ENCODE data around the gene NSD2. TPM values are rescaled to one million over a fixed set of nuclear protein-coding genes. Genes with fewer than 3 reads are reported as not detected.

Gene NSD2
- total and polyA plus RNA-seq, 2 donors (not counting 1 experiment from before 2014, with no cell fraction given) = 26.6 to 68.4 TPM

DNA sequence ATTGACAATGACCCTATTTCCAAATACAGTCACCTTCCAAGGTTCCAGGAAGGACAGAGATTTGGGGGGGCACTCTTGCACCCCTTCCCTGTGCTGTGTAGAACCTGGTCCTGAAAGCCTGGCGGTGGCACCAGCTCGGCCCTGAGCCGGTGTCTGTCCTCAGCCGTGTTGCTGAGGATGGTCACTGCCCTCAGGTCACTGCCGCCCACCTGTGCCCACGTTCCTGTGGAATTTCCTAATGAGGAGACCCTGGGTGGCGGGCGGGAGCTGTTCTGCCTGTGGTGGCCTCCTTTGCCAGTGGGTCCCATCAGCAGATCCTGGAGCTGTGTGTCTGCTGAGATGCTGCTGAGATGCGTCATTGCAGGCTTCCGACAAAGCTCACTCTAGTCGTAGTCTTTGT lies 104.7 kb downstream of the NSD2 start:
- Histone ChIP-seq H3K79me2 (ENCODE audit: control insufficient read depth, insufficient read depth, low read length) (no peaks in the 10 kb centered on the region), H3K9me3 (ENCODE audit: control insufficient read depth, insufficient read depth, low read depth, low read length) (no peaks in the 10 kb centered on the region), H3K27me3 (ENCODE audit: control insufficient read depth, insufficient read depth, low read length) (no peaks in the 10 kb centered on the region), H4K20me1 (ENCODE audit: control insufficient read depth, extremely low read depth, insufficient read depth, low read length) (no peaks in the 10 kb centered on the region), H3K27ac (ENCODE audit: insufficient read depth, low read length) (no peak overlapping the region), H3K4me2 (ENCODE audit: extremely low read depth, insufficient read depth, low read length) (no peak overlapping the region), H3K4me1 (ENCODE audit: control insufficient read depth, extremely low read depth, insufficient read depth, low read length) (no peaks in the 10 kb centered on the region), H3K4me3 (replicated peaks in 1 of 4; ENCODE audit: control extremely low read depth in 1 of 4, insufficient read depth in 1 of 4, low read depth in 3 of 4, low read length in 4 of 4) (no peak overlapping the region), H3K9ac (ENCODE audit: insufficient read depth, low read length) (no peak overlapping the region), H2AFZ (ENCODE audit: low read length) (no peak overlapping the region), H3K36me3 (ENCODE audit: control insufficient read depth, insufficient read depth, low read length) (peaks cover 40% of the 10 kb centered on the region)
- TF ChIP-seq CTCF (conservative IDR thresholded peaks at IDR 0.05 in 1 of 2, IDR thresholded peaks at IDR 0.05 in 1 of 2; ENCODE audit: low read depth in 1 of 2, low read length in 2 of 2) (no peak), EZH2 (IDR thresholded peaks at IDR 0.05; ENCODE audit: low read length, missing control alignments) (no peak)
- no peak for DNase-seq (ENCODE audit: low read depth in 2 of 2)

- Histone ChIP-seq H3K4me1 (ENCODE audit: control insufficient read depth, extremely low read depth, insufficient read depth, low read length) (no peaks in the 10 kb centered on the region), H3K79me2 (ENCODE audit: control insufficient read depth, insufficient read depth, low read length) (no peaks in the 10 kb centered on the region), H2AFZ (ENCODE audit: low read length) (no peak overlapping the region), H3K36me3 (ENCODE audit: control insufficient read depth, insufficient read depth, low read length) (peaks cover 43% of the 10 kb centered on the region), H3K27ac (ENCODE audit: insufficient read depth, low read length) (no peak overlapping the region), H4K20me1 (ENCODE audit: control insufficient read depth, extremely low read depth, insufficient read depth, low read length) (no peaks in the 10 kb centered on the region), H3K4me3 (replicated peaks in 1 of 4; ENCODE audit: control extremely low read depth in 1 of 4, insufficient read depth in 1 of 4, low read depth in 3 of 4, low read length in 4 of 4) (no peak overlapping the region), H3K9ac (ENCODE audit: insufficient read depth, low read length) (no peak overlapping the region), H3K4me2 (ENCODE audit: extremely low read depth, insufficient read depth, low read length) (no peak overlapping the region), H3K27me3 (ENCODE audit: control insufficient read depth, insufficient read depth, low read length) (no peaks in the 10 kb centered on the region), H3K9me3 (ENCODE audit: control insufficient read depth, insufficient read depth, low read depth, low read length) (no peaks in the 10 kb centered on the region)
- no peak for DNase-seq (ENCODE audit: low read depth in 2 of 2)
- TF ChIP-seq EZH2 (IDR thresholded peaks at IDR 0.05; ENCODE audit: low read length, missing control alignments) = no peak
- TF ChIP-seq CTCF (conservative IDR thresholded peaks at IDR 0.05 in 1 of 2, IDR thresholded peaks at IDR 0.05 in 1 of 2; ENCODE audit: low read depth in 1 of 2, low read length in 2 of 2) = no peak
Measured at GRCh38 chr4:1976416-1977352, 105.5 kb downstream of the NSD2 start.

GRCh38 chr4:1978226-1978625 lies 107.0 kb downstream of the NSD2 start:
- H3K36me3 ChIP-seq (ENCODE audit: control insufficient read depth, insufficient read depth, low read length) = peaks cover 51% of the 10 kb centered on the region
- no peak for DNase-seq (ENCODE audit: low read depth in 2 of 2)
- H2AFZ ChIP-seq (ENCODE audit: low read length) = no peak overlapping the region
- no peak for TF ChIP-seq EZH2 (IDR thresholded peaks at IDR 0.05; ENCODE audit: low read length, missing control alignments)
- TF ChIP-seq CTCF (conservative IDR thresholded peaks at IDR 0.05 in 1 of 2, IDR thresholded peaks at IDR 0.05 in 1 of 2; ENCODE audit: low read depth in 1 of 2, low read length in 2 of 2) = no peak
- no peaks in the 10 kb centered on the region for H3K27me3 ChIP-seq (ENCODE audit: control insufficient read depth, insufficient read depth, low read length)
- H3K4me2 ChIP-seq (ENCODE audit: extremely low read depth, insufficient read depth, low read length) = no peak overlapping the region
- H3K4me3 ChIP-seq (replicated peaks in 1 of 4; ENCODE audit: control extremely low read depth in 1 of 4, insufficient read depth in 1 of 4, low read depth in 3 of 4, low read length in 4 of 4) = no peak overlapping the region
- no peaks in the 10 kb centered on the region for H4K20me1 ChIP-seq (ENCODE audit: control insufficient read depth, extremely low read depth, insufficient read depth, low read length)
- H3K4me1 ChIP-seq (ENCODE audit: control insufficient read depth, extremely low read depth, insufficient read depth, low read length) = no peaks in the 10 kb centered on the region
- no peak overlapping the region for H3K9ac ChIP-seq (ENCODE audit: insufficient read depth, low read length)
- H3K9me3 ChIP-seq (ENCODE audit: control insufficient read depth, insufficient read depth, low read depth, low read length) = no peaks in the 10 kb centered on the region
- H3K27ac ChIP-seq (ENCODE audit: insufficient read depth, low read length) = no peak overlapping the region
- no peaks in the 10 kb centered on the region for H3K79me2 ChIP-seq (ENCODE audit: control insufficient read depth, insufficient read depth, low read length)

Data from fibroblast of lung (primary cell).